ENCODE results near the gene WASHC2C. TPM values are rescaled to one million over a fixed set of nuclear protein-coding genes. Genes with fewer than 3 reads are reported as not detected.
"Not testable (repeated sequence)": the region's sequence is repeated elsewhere in the genome, so short reads cannot be mapped to it uniquely, and the experiment has no call there.

WASHC2C gene
- total RNA-seq, 1 experiment from 2014 or later: 16.1 TPM

GRCh38 chr10:45717642-45718041, 9.4 kb upstream of the WASHC2C start:
- H3K9me2 ChIP-seq (replicated peaks; ENCODE audit: low read length); H3K9ac ChIP-seq (ENCODE audit: low read length); H3K27ac ChIP-seq (ENCODE audit: low read length); CTCF ChIA-PET; POLR2A ChIA-PET (ENCODE audit: unreplicated experiment); H3K27me3 ChIP-seq (ENCODE audit: low read length); H4K20me1 ChIP-seq (ENCODE audit: low read length); BruUV-seq (replicated peaks); H3K9me3 ChIP-seq (ENCODE audit: low read length); intact Hi-C loops (cut with micrococcal nuclease); DNase-seq; H2AFZ ChIP-seq (ENCODE audit: low read length); H3F3A ChIP-seq (ENCODE audit: low read length, unreplicated experiment); H3K4me3 ChIP-seq (ENCODE audit: low read length); ATAC-seq; H3K4me2 ChIP-seq (ENCODE audit: low read length); H3K4me1 ChIP-seq (ENCODE audit: insufficient read depth, low read length); H3K79me2 ChIP-seq (ENCODE audit: low read length); H3K36me3 ChIP-seq (ENCODE audit: low read depth, low read length): not testable (repeated sequence)

DNA sequence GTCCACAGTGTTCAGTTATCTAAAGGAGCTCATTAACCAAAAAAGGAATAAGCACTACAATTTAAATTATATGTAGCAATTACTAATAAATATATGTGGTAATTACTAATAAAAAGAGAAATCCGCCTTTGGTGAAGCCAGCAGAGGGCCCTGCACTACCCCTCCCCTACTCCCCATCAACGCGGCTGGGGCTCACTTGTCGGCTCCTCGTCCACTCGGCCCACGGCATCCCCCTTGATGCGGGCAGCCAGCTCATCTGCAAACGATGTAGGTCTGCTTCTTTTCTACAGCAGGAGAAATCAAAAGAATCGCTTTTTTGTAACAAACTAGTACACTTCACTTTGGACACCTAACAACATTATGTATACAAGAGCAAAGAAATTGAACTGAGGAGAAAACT, 5.6 kb upstream of the WASHC2C start:
- H3K36me3 ChIP-seq (ENCODE audit: low read depth, low read length); H3K79me2 ChIP-seq (ENCODE audit: low read length); H4K20me1 ChIP-seq (ENCODE audit: low read length); H3F3A ChIP-seq (ENCODE audit: low read length, unreplicated experiment); H3K4me3 ChIP-seq (ENCODE audit: low read length); H3K27ac ChIP-seq (ENCODE audit: low read length); DNase-seq; BruUV-seq (replicated peaks); H3K4me2 ChIP-seq (ENCODE audit: low read length); H3K9ac ChIP-seq (ENCODE audit: low read length); ATAC-seq; POLR2A ChIA-PET (ENCODE audit: unreplicated experiment); H2AFZ ChIP-seq (ENCODE audit: low read length); H3K9me2 ChIP-seq (replicated peaks; ENCODE audit: low read length); CTCF ChIA-PET; H3K27me3 ChIP-seq (ENCODE audit: low read length); H3K4me1 ChIP-seq (ENCODE audit: insufficient read depth, low read length); intact Hi-C loops (cut with micrococcal nuclease); H3K9me3 ChIP-seq (ENCODE audit: low read length): not testable (repeated sequence)

GRCh38 chr10:45723851-45724250, 3.2 kb upstream of the WASHC2C start:
- H2AFZ ChIP-seq (ENCODE audit: low read length); H3K9me3 ChIP-seq (ENCODE audit: low read length); H3K79me2 ChIP-seq (ENCODE audit: low read length); H3K4me3 ChIP-seq (ENCODE audit: low read length); ATAC-seq; CTCF ChIA-PET; H3K9ac ChIP-seq (ENCODE audit: low read length); BruUV-seq (replicated peaks); DNase-seq; POLR2A ChIA-PET (ENCODE audit: unreplicated experiment); H4K20me1 ChIP-seq (ENCODE audit: low read length); H3K36me3 ChIP-seq (ENCODE audit: low read depth, low read length); H3K9me2 ChIP-seq (replicated peaks; ENCODE audit: low read length); H3K4me1 ChIP-seq (ENCODE audit: insufficient read depth, low read length); H3K4me2 ChIP-seq (ENCODE audit: low read length); intact Hi-C loops (cut with micrococcal nuclease); H3F3A ChIP-seq (ENCODE audit: low read length, unreplicated experiment); H3K27ac ChIP-seq (ENCODE audit: low read length); H3K27me3 ChIP-seq (ENCODE audit: low read length): not testable (repeated sequence)

DNA sequence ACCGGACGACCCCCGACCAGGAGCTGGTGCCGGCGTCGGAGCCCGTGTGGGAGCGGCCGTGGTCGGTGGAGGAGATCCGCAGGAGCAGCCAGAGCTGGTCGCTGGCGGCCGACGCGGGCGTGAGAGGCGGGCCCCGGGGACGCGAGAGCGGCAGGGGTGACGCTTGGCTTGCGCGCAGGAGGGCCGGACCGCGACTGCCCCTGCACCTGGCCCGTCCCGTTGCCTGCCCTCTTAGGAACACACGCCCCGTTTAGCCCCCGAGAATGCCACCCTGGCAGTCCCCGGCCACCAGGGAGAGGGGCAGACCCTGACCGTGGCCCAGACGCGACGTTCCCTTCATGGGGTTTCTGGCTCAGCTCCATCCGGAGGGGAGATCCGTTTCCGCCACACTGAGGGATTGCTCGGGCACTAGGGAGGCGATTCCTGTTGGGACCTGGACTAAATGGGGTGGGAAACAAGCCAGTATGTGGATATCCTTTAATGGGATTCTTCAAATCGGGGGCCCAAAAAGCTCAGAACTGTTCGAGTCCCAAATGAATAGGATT, 427 bp downstream of the WASHC2C start:
- H3K9me3 ChIP-seq (ENCODE audit: low read length); H4K20me1 ChIP-seq (ENCODE audit: low read length); intact Hi-C loops (cut with micrococcal nuclease); BruUV-seq (replicated peaks); DNase-seq; H3K36me3 ChIP-seq (ENCODE audit: low read depth, low read length); H3F3A ChIP-seq (ENCODE audit: low read length, unreplicated experiment); H3K9me2 ChIP-seq (replicated peaks; ENCODE audit: low read length); H3K27me3 ChIP-seq (ENCODE audit: low read length); H3K4me1 ChIP-seq (ENCODE audit: insufficient read depth, low read length); CTCF ChIA-PET; H3K27ac ChIP-seq (ENCODE audit: low read length); H3K79me2 ChIP-seq (ENCODE audit: low read length): not testable (repeated sequence)
- peak; percentile 94 for ATAC-seq
- POLR2A ChIA-PET (ENCODE audit: unreplicated experiment): interaction anchor here (0.7 kb wide), 1 partner anchor 323 kb away, joined by 4 read pairs; no protein-coding TSS in a partner anchor
- H3K4me3 ChIP-seq (ENCODE audit: low read length): peak overlapping the region; percentile 71
- H3K9ac ChIP-seq (ENCODE audit: low read length): peak overlapping the region; percentile 59
- peak overlapping the region; percentile 77 for H3K4me2 ChIP-seq (ENCODE audit: low read length)
- H2AFZ ChIP-seq (ENCODE audit: low read length): peak overlapping the region; percentile 72

- H3K9me2 ChIP-seq (replicated peaks; ENCODE audit: low read length); H3K4me2 ChIP-seq (ENCODE audit: low read length); CTCF ChIA-PET; H3K36me3 ChIP-seq (ENCODE audit: low read depth, low read length); H4K20me1 ChIP-seq (ENCODE audit: low read length); intact Hi-C loops (cut with micrococcal nuclease); H3F3A ChIP-seq (ENCODE audit: low read length, unreplicated experiment); H3K27me3 ChIP-seq (ENCODE audit: low read length); H2AFZ ChIP-seq (ENCODE audit: low read length); BruUV-seq (replicated peaks); POLR2A ChIA-PET (ENCODE audit: unreplicated experiment); H3K9me3 ChIP-seq (ENCODE audit: low read length); H3K79me2 ChIP-seq (ENCODE audit: low read length); ATAC-seq; H3K9ac ChIP-seq (ENCODE audit: low read length); DNase-seq; H3K4me1 ChIP-seq (ENCODE audit: insufficient read depth, low read length); H3K27ac ChIP-seq (ENCODE audit: low read length); H3K4me3 ChIP-seq (ENCODE audit: low read length): not testable (repeated sequence)
Measured at GRCh38 chr10:45734449-45734848, 7.4 kb downstream of the WASHC2C start.

- H2AFZ ChIP-seq (ENCODE audit: low read length); H3K9me2 ChIP-seq (replicated peaks; ENCODE audit: low read length); DNase-seq; H3K27me3 ChIP-seq (ENCODE audit: low read length); H3K27ac ChIP-seq (ENCODE audit: low read length); CTCF ChIA-PET; H3K9me3 ChIP-seq (ENCODE audit: low read length); H3K9ac ChIP-seq (ENCODE audit: low read length); H3K79me2 ChIP-seq (ENCODE audit: low read length); H4K20me1 ChIP-seq (ENCODE audit: low read length); POLR2A ChIA-PET (ENCODE audit: unreplicated experiment); intact Hi-C loops (cut with micrococcal nuclease); H3K4me2 ChIP-seq (ENCODE audit: low read length); H3K4me3 ChIP-seq (ENCODE audit: low read length); H3K36me3 ChIP-seq (ENCODE audit: low read depth, low read length); ATAC-seq; H3F3A ChIP-seq (ENCODE audit: low read length, unreplicated experiment); H3K4me1 ChIP-seq (ENCODE audit: insufficient read depth, low read length); BruUV-seq (replicated peaks): not testable (repeated sequence)
Measured at GRCh38 chr10:45734867-45735266, 7.8 kb downstream of the WASHC2C start.

- BruUV-seq (replicated peaks); H3K9me3 ChIP-seq (ENCODE audit: low read length); intact Hi-C loops (cut with micrococcal nuclease); CTCF ChIA-PET; H3K36me3 ChIP-seq (ENCODE audit: low read depth, low read length); ATAC-seq; H3K4me1 ChIP-seq (ENCODE audit: insufficient read depth, low read length); H3K79me2 ChIP-seq (ENCODE audit: low read length); H3K27me3 ChIP-seq (ENCODE audit: low read length); H3K27ac ChIP-seq (ENCODE audit: low read length); H3K9ac ChIP-seq (ENCODE audit: low read length); H3K4me2 ChIP-seq (ENCODE audit: low read length); POLR2A ChIA-PET (ENCODE audit: unreplicated experiment); H2AFZ ChIP-seq (ENCODE audit: low read length); H3K9me2 ChIP-seq (replicated peaks; ENCODE audit: low read length); DNase-seq; H3K4me3 ChIP-seq (ENCODE audit: low read length); H4K20me1 ChIP-seq (ENCODE audit: low read length); H3F3A ChIP-seq (ENCODE audit: low read length, unreplicated experiment): not testable (repeated sequence)
Measured at GRCh38 chr10:45741559-45741958, 14.5 kb downstream of the WASHC2C start.
